PC-9 (cell line): ENCODE measurements around the gene TOX3. TPM values are rescaled to one million over a fixed set of nuclear protein-coding genes. Genes with fewer than 3 reads are reported as not detected.

Source experiments
- BruUV-seq: library from RNA; stranded (reverse); fragments of 400-500 nt; replicated peaks from 2 replicates; lab custom pipeline; 2021; lab: Mats Ljungman, UMichigan
- CTCF ChIA-PET: fragments of 300-600 bp; sonication (Branson Sonifier 250); formaldehyde crosslinking; loops from one replicate; lab custom pipeline; 2022; ENCODE audit warnings: antibody characterized with exemption; lab: Charles Lee
- POLR2A ChIA-PET: fragments of 300-600 bp; sonication (Branson Sonifier 250); formaldehyde crosslinking; loops from one replicate; lab custom pipeline; 2022; ENCODE audit warnings: antibody characterized with exemption; ENCODE audit not compliant: unreplicated experiment; lab: Charles Lee
- DNase-seq, 2 experiments: peaks; one replicate each; pipeline versions ENCODE4 v3.0.0 to v3.0.0-alpha.2; 2015 to 2022; ENCODE audit warnings: mixed read lengths in 1 of 2
- H2AFZ ChIP-seq: fragments of 200-600 bp; sonication (generic); 2 replicates; pipeline ENCODE4 v1.8.1; 2017; ENCODE audit warnings: antibody characterized with exemption
- H3F3A ChIP-seq: fragments of 200-600 bp; sonication (generic); 2 replicates; pipeline ENCODE4 v1.8.1; 2017; ENCODE audit warnings: antibody characterized with exemption, mild to moderate bottlenecking, low read depth; ENCODE audit not compliant: insufficient read depth
- H3K27ac ChIP-seq: fragments of 200-600 bp; sonication (generic); 2 replicates; pipeline ENCODE4 v1.6.1; 2016; ENCODE audit warnings: mixed run types
- H3K27me3 ChIP-seq: fragments of 200-600 bp; sonication (generic); 2 replicates; pipeline ENCODE4 v1.6.1; 2016; ENCODE audit warnings: low read depth, mixed run types; ENCODE audit not compliant: insufficient read depth
- H3K36me3 ChIP-seq: fragments of 200-600 bp; sonication (generic); 2 replicates; pipeline ENCODE4 v1.6.1; 2016; ENCODE audit warnings: low read depth, mixed run types
- H3K4me1 ChIP-seq: fragments of 200-600 bp; sonication (generic); replicated peaks from 2 replicates; pipeline ENCODE4 v1.6.1; 2016; ENCODE audit warnings: mixed run types; ENCODE audit not compliant: insufficient read depth
- H3K4me2 ChIP-seq: fragments of 200-600 bp; sonication (generic); 2 replicates; pipeline ENCODE4 v1.6.1; 2017; ENCODE audit warnings: mixed run types
- H3K4me3 ChIP-seq: fragments of 200-600 bp; sonication (generic); 2 replicates; pipeline ENCODE4 v1.6.1; 2016; ENCODE audit warnings: mixed run types
- H3K79me2 ChIP-seq: fragments of 200-600 bp; sonication (generic); 2 replicates; pipeline ENCODE4 v1.6.1; 2017; ENCODE audit warnings: low read depth, mixed run types
- H3K9me2 ChIP-seq: fragments of 200-600 bp; sonication (generic); 2 replicates; pipeline ENCODE4 v1.8.1; 2017; ENCODE audit warnings: mild to moderate bottlenecking; ENCODE audit not compliant: insufficient read depth
- H3K9me3 ChIP-seq: fragments of 200-600 bp; sonication (generic); 2 replicates; pipeline ENCODE4 v1.8.1; 2016; ENCODE audit warnings: low read depth; ENCODE audit not compliant: insufficient read depth
- H4K20me1 ChIP-seq: fragments of 200-600 bp; sonication (generic); 2 replicates; pipeline ENCODE4 v1.8.1; 2017; ENCODE audit not compliant: insufficient read depth
- EZH2 ChIP-seq: fragments of 200-600 bp; sonication (generic); IDR thresholded peaks from 2 replicates; pipeline ENCODE4 v1.8.0; 2017; ENCODE audit warnings: antibody characterized with exemption, low read depth
- intact Hi-C: fragments of 100-400 bp; cut with micrococcal nuclease; formaldehyde crosslinking; loops from one replicate; pipeline ENCODE4 v1.10.0; 2022; ENCODE audit not compliant: unreplicated experiment
- total RNA-seq: library from RNA; stranded (reverse); gene quantifications from 2 replicates; pipeline ENCODE4 v1.2.3, GENCODE V29; 2021
- TF ChIP-seq, protein P1 (sequence below): fragments of 200-600 bp; sonication (generic); conservative IDR thresholded peaks from 2 replicates; pipeline ENCODE4 v1.6.1; 2017; ENCODE audit warnings: mixed run types, antibody characterized with exemption, mild to moderate bottlenecking, moderate library complexity

TOX3 gene
- total RNA-seq, 1 experiment from 2014 or later = not detected

DNA sequence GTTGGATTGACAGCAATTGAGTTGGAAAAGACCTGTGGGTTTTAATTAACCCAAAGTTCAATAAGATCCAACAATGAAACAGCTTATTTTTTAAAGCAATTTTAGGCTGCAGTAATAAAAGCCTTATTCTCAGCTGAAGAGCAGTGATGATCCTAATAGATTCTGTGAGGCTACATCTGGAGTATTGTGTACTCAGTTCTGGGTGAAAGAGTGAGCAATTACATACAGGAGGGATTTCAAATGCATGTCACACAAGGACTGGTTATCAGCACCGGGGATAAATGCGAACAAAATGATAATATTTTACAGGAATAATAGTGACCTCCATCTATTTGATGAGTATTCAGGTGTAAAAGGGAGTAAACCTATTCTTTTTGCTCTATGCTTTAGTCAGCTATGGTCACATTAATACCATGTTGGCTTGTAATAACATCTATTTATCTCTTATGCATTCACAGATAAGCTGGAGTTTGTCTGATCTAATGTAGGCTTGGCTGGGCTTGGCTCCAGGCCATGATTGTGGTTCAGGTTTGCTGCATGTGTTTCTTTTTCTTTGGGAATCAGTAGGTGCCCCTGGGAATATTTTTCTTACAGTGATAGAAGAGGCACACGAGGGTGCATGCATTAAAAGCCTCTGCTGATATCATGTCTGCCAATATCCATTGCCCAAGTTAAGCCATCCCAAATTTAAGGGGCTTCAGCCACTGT, 22.2 kb upstream of the TOX3 start:
- Histone ChIP-seq H3K4me3 (no peak overlapping the region), H3K36me3 (no peaks in the 10 kb centered on the region), H3K27me3 (no peaks in the 10 kb centered on the region), H3K79me2 (no peaks in the 10 kb centered on the region), H3K27ac (no peak overlapping the region), H3K9me2 (no peaks in the 10 kb centered on the region), H3K9me3 (no peaks in the 10 kb centered on the region), H3F3A (no peaks in the 10 kb centered on the region), H3K4me1 (no peaks in the 10 kb centered on the region), H3K4me2 (no peak overlapping the region), H4K20me1 (no peaks in the 10 kb centered on the region), H2AFZ (no peak overlapping the region)
- ChIA-PET CTCF (no interaction called here), POLR2A (no interaction called here)
- no peak for DNase-seq
- intact Hi-C loops = no loop called here
- no peak for TF ChIP-seq EZH2
- TF ChIP-seq, protein P1, sequence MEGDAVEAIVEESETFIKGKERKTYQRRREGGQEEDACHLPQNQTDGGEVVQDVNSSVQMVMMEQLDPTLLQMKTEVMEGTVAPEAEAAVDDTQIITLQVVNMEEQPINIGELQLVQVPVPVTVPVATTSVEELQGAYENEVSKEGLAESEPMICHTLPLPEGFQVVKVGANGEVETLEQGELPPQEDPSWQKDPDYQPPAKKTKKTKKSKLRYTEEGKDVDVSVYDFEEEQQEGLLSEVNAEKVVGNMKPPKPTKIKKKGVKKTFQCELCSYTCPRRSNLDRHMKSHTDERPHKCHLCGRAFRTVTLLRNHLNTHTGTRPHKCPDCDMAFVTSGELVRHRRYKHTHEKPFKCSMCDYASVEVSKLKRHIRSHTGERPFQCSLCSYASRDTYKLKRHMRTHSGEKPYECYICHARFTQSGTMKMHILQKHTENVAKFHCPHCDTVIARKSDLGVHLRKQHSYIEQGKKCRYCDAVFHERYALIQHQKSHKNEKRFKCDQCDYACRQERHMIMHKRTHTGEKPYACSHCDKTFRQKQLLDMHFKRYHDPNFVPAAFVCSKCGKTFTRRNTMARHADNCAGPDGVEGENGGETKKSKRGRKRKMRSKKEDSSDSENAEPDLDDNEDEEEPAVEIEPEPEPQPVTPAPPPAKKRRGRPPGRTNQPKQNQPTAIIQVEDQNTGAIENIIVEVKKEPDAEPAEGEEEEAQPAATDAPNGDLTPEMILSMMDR = no peak
- no TSS peak for BruUV-seq

DNA sequence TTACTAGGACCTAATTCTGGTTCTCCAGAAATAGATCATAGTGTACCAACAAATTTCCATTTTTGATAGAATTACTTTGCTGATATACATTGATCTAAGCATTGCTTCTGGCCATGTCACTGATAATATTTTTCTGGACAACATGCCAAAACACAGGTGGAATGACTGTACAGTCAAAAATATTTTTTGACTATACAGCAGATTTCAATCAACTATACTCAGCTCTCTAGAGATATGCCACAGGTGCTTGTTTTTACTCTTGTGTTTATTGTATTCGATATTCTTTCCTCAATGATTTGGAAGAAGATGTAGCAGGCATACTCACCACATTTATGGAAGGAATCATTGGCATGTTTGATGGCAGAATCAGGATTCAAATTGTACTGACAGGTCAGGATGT, 21.6 kb upstream of the TOX3 start:
- intact Hi-C loops = no loop called here
- H3K4me3 ChIP-seq = no peak overlapping the region

DNA sequence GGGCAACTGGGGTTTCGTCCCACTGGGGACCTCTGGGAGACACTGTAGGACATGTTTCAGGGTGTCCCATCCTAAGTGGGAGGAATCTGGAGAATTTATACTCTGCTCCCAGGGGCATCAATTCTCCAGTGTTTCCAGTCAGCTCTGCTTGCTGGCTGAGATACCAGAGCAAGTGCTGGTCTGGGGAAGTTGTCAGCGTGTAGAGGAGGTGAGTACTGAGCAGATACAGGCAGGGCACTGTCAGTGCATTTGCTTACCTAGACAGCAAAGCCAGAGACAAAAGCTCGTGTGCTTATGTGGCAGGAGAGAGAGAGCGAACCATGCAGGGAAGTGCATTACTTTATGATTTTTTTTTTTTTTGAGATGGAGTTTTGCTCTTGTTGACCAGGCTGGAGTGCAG, 20.2 kb upstream of the TOX3 start:
- Histone ChIP-seq H3K9me2 (no peaks in the 10 kb centered on the region), H3K9me3 (no peaks in the 10 kb centered on the region), H3K4me2 (no peak overlapping the region), H3K79me2 (no peaks in the 10 kb centered on the region), H3K27ac (no peak overlapping the region), H3K27me3 (no peaks in the 10 kb centered on the region), H3K4me1 (no peaks in the 10 kb centered on the region), H3K36me3 (no peaks in the 10 kb centered on the region), H2AFZ (no peak overlapping the region), H4K20me1 (no peaks in the 10 kb centered on the region), H3K4me3 (no peak overlapping the region), H3F3A (no peaks in the 10 kb centered on the region)
- intact Hi-C loops = no loop called here
- no peak for DNase-seq
- ChIA-PET POLR2A (no interaction called here), CTCF (no interaction called here)
- BruUV-seq = no TSS peak
- TF ChIP-seq EZH2 = no peak
- TF ChIP-seq, protein P1 = no peak

More for the DNA sequence above, 21.6 kb upstream of the TOX3 start:
- no peaks in the 10 kb centered on the region for H3K4me1 ChIP-seq
- no peaks in the 10 kb centered on the region for H3K79me2 ChIP-seq
- H2AFZ ChIP-seq = no peak overlapping the region
- POLR2A ChIA-PET = no interaction called here
- no TSS peak for BruUV-seq
- H3K9me2 ChIP-seq = no peaks in the 10 kb centered on the region
- H3K4me2 ChIP-seq = no peak overlapping the region
- H3K9me3 ChIP-seq = no peaks in the 10 kb centered on the region
- TF ChIP-seq EZH2 = no peak
- TF ChIP-seq, protein P1 = no peak
- no peaks in the 10 kb centered on the region for H3K36me3 ChIP-seq
- DNase-seq = no peak
- CTCF ChIA-PET = no interaction called here
- no peaks in the 10 kb centered on the region for H3K27me3 ChIP-seq
- no peaks in the 10 kb centered on the region for H3F3A ChIP-seq
- no peak overlapping the region for H3K27ac ChIP-seq
- no peaks in the 10 kb centered on the region for H4K20me1 ChIP-seq
